Fibroblast of mammary gland (primary cell): ENCODE measurements around the gene EIF2S2.

ENCODE experiments used
- DNase-seq: peaks from one replicate; pipeline ENCODE4 v3.0.0-alpha.2; 2010; ENCODE audit warnings: low read depth
- H3K4me3 ChIP-seq: 2 replicates; pipeline ENCODE4 v1.5.1; 2011; ENCODE audit warnings: low read depth, mild to moderate bottlenecking, low read length, moderate library complexity; ENCODE audit not compliant: control insufficient read depth
- CTCF ChIP-seq: conservative IDR thresholded peaks from 2 replicates; pipeline ENCODE4 v1.5.1; 2011; ENCODE audit warnings: low read depth, low read length, inconsistent platforms; ENCODE audit not compliant: control insufficient read depth, insufficient read depth

Gene EIF2S2

GRCh38 chr20:34127792-34128191 lies 15.7 kb upstream of the EIF2S2 start:
- no peak for TF ChIP-seq CTCF
- DNase-seq: no peak

GRCh38 chr20:34124469-34125249 lies 12.6 kb upstream of the EIF2S2 start:
- DNase-seq: no peak
- TF ChIP-seq CTCF: no peak
- no peak overlapping the region for H3K4me3 ChIP-seq

More at GRCh38 chr20:34127792-34128191, 15.7 kb upstream of the EIF2S2 start:
- H3K4me3 ChIP-seq: no peak overlapping the region

GRCh38 chr20:34123309-34123708 lies 11.3 kb upstream of the EIF2S2 start:
- H3K4me3 ChIP-seq: no peak overlapping the region
- DNase-seq: no peak
- TF ChIP-seq CTCF: no peak

- no peak for TF ChIP-seq CTCF
- H3K4me3 ChIP-seq: no peak overlapping the region
Measured at GRCh38 chr20:34122274-34122980, 10.4 kb upstream of the EIF2S2 start.

GRCh38 chr20:34120213-34120612 lies 8.2 kb upstream of the EIF2S2 start:
- DNase-seq: no peak
- no peak for TF ChIP-seq CTCF

More at GRCh38 chr20:34122274-34122980, 10.4 kb upstream of the EIF2S2 start:
- no peak for DNase-seq

GRCh38 chr20:34115232-34115631 lies 3.2 kb upstream of the EIF2S2 start:
- no peak for TF ChIP-seq CTCF
- DNase-seq: no peak
- no peak overlapping the region for H3K4me3 ChIP-seq

More at GRCh38 chr20:34120213-34120612, 8.2 kb upstream of the EIF2S2 start:
- no peak overlapping the region for H3K4me3 ChIP-seq

GRCh38 chr20:34114809-34115208 lies 2.8 kb upstream of the EIF2S2 start:
- no peak for TF ChIP-seq CTCF
- DNase-seq: no peak
- H3K4me3 ChIP-seq: no peak overlapping the region
